Activated B cell treated with CpG ODN at 0.5 μM for 24 hours (primary cell): ENCODE results near the gene RRP8. TPM values are rescaled to one million over a fixed set of nuclear protein-coding genes. Genes with fewer than 3 reads are reported as not detected.

Experiments used
- ATAC-seq: fragments of 200-7000 bp; cut with Tn5 transposase; one replicate; pipeline ENCODE4 v1.10.0; 2021; ENCODE audit warnings: low read depth, mild to moderate bottlenecking, moderate library complexity
- CTCF ChIA-PET: fragments of 350-600 bp; sonication (Branson Sonifier 250); formaldehyde crosslinking; loops from one replicate; lab custom pipeline; 2021; ENCODE audit warnings: antibody characterized with exemption; lab: Charles Lee
- POLR2A ChIA-PET: fragments of 350-600 bp; sonication (Branson Sonifier 250); formaldehyde crosslinking; loops from one replicate; lab custom pipeline; 2021; ENCODE audit warnings: antibody characterized with exemption; lab: Charles Lee
- DNase-seq: peaks from one replicate; pipeline ENCODE4 v3.0.0; 2022
- H3K27ac Mint-ChIP-seq: one replicate; pipeline ENCODE4 v1.8.0; 2020; ENCODE audit warnings: mixed read lengths
- H3K27me3 Mint-ChIP-seq: one replicate; pipeline ENCODE4 v1.8.0; 2021; ENCODE audit warnings: mixed read lengths
- H3K36me3 Mint-ChIP-seq: one replicate; pipeline ENCODE4 v1.8.0; 2021; ENCODE audit warnings: low read depth, mixed read lengths
- H3K4me1 Mint-ChIP-seq: one replicate; pipeline ENCODE4 v1.8.0; 2021; ENCODE audit warnings: mixed read lengths
- H3K4me3 Mint-ChIP-seq: one replicate; pipeline ENCODE4 v1.8.0; 2020; ENCODE audit warnings: mild to moderate bottlenecking, mixed read lengths
- H3K9me3 Mint-ChIP-seq: one replicate; pipeline ENCODE4 v1.8.0; 2020; ENCODE audit warnings: mixed read lengths
- intact Hi-C: fragments of 100-400 bp; cut with micrococcal nuclease; formaldehyde crosslinking; loops from one replicate; pipeline ENCODE4 v1.15.1; 2024
- total RNA-seq: library from RNA; stranded (reverse); gene quantifications from 2 replicates; pipeline ENCODE4 v1.2.3, GENCODE V29; 2022
- TF ChIP-seq, protein P1 (sequence below): fragments of 200-600 bp; IDR thresholded peaks from one replicate; pipeline ENCODE4 v1.8.0; 2022; ENCODE audit warnings: antibody characterized with exemption, mild to moderate bottlenecking

The RRP8 gene
- total RNA-seq, 1 donor from 2014 or later, result 29.1 TPM

DNA sequence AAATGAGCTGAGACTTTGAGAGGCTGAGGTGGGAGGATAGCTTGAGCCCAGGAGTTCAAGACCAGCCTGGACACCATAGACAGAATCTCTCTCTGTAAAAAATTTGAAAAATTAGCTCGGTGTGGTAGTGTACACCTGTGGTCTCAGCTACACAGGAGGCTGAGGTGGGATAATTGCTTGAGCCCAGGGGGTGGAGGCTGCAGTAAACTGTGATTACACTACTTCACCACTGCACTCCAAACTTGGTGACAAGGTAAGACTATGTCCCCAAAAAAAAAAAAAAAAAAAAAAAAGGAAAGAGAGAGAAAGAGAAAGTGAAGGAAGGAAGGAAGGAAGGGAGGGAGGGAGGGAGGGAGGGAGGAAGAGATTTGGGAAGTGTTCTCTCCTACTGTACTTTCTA lies 25.3 kb downstream of the RRP8 start:
- CTCF ChIA-PET, result no interaction called here
- Mint-ChIP-seq H3K4me3 (no peak overlapping the region), H3K9me3 (peaks cover 2% of the 10 kb centered on the region), H3K27ac (no peak overlapping the region), H3K4me1 (no peaks in the 10 kb centered on the region), H3K36me3 (peaks cover 12% of the 10 kb centered on the region), H3K27me3 (no peaks in the 10 kb centered on the region)
- no peak for DNase-seq
- ATAC-seq, result no peak
- intact Hi-C loops, result no loop called here
- TF ChIP-seq, protein P1, sequence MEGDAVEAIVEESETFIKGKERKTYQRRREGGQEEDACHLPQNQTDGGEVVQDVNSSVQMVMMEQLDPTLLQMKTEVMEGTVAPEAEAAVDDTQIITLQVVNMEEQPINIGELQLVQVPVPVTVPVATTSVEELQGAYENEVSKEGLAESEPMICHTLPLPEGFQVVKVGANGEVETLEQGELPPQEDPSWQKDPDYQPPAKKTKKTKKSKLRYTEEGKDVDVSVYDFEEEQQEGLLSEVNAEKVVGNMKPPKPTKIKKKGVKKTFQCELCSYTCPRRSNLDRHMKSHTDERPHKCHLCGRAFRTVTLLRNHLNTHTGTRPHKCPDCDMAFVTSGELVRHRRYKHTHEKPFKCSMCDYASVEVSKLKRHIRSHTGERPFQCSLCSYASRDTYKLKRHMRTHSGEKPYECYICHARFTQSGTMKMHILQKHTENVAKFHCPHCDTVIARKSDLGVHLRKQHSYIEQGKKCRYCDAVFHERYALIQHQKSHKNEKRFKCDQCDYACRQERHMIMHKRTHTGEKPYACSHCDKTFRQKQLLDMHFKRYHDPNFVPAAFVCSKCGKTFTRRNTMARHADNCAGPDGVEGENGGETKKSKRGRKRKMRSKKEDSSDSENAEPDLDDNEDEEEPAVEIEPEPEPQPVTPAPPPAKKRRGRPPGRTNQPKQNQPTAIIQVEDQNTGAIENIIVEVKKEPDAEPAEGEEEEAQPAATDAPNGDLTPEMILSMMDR, result no peak
- POLR2A ChIA-PET, result no interaction called here

- no peaks in the 10 kb centered on the region for H3K4me1 Mint-ChIP-seq
- no peak overlapping the region for H3K4me3 Mint-ChIP-seq
- intact Hi-C loops, result no loop called here
- no peaks in the 10 kb centered on the region for H3K9me3 Mint-ChIP-seq
- peaks cover 4% of the 10 kb centered on the region for H3K36me3 Mint-ChIP-seq
- no peaks in the 10 kb centered on the region for H3K27me3 Mint-ChIP-seq
- no peak overlapping the region for H3K27ac Mint-ChIP-seq
- ATAC-seq, result no peak
- ChIA-PET CTCF (no interaction called here), POLR2A (no interaction called here)
- TF ChIP-seq, protein P1, result no peak
- DNase-seq, result no peak
Observed at GRCh38 chr11:6576471-6577373, 26.7 kb downstream of the RRP8 start.

DNA sequence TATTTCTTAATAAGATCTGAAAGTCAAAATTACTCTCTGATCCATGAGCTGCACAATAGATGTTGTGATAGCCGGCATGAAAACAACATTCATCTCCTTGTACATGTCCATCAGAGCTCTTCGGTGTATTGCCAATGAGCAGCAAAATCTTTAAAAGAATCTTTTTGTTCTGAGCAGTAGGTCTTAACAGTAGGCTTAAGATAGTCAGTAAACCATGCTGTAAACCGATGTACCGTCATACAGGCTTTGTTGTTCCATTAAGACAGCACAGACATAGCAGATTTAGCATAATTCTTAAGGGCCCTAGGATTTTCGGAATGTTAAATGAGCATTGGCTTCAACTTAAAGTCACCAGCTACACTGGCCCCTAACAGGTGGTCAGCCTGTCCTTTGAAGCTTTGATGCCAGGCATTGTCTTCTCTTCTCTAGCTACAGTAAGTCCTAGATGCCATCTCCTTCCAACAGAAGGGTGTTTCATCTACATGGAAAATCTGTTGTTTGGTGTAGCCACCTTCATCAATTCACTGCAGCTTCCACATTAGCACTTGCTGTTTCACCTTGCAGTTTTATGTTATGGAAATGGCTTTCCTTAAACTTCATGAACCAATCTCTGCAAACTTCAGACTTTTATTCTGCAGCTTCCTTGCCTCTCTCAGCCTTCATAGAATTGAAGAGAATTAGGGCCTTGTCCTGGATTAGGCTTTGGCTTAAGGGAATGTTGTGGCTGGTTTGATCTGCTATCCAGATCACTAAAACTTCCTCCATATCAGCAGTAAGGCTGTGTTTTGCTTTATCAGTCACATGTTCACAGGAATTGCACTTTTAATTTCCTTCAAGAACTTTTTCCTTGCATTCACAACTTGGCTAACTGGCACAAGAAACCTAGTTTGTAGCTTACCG lies 28.4 kb downstream of the RRP8 start:
- H3K27me3 Mint-ChIP-seq, result no peaks in the 10 kb centered on the region
- ChIA-PET POLR2A (no interaction called here), CTCF (no interaction called here)
- no peak overlapping the region for H3K4me3 Mint-ChIP-seq
- intact Hi-C loops, result no loop called here
- H3K27ac Mint-ChIP-seq, result no peak overlapping the region
- DNase-seq (no peak), ATAC-seq (no peak)
- H3K36me3 Mint-ChIP-seq, result peaks cover 1% of the 10 kb centered on the region
- TF ChIP-seq, protein P1, result no peak
- H3K9me3 Mint-ChIP-seq, result no peaks in the 10 kb centered on the region
- H3K4me1 Mint-ChIP-seq, result no peaks in the 10 kb centered on the region

GRCh38 chr11:6572215-6572614 lies 31.2 kb downstream of the RRP8 start:
- ATAC-seq (no peak), DNase-seq (no peak)
- Mint-ChIP-seq H3K4me1 (no peaks in the 10 kb centered on the region), H3K36me3 (peaks cover 3% of the 10 kb centered on the region), H3K27ac (no peak overlapping the region), H3K9me3 (no peaks in the 10 kb centered on the region), H3K4me3 (no peak overlapping the region), H3K27me3 (no peaks in the 10 kb centered on the region)
- ChIA-PET CTCF (no interaction called here), POLR2A (no interaction called here)
- intact Hi-C loops, result no loop called here
- TF ChIP-seq, protein P1, result no peak

DNA sequence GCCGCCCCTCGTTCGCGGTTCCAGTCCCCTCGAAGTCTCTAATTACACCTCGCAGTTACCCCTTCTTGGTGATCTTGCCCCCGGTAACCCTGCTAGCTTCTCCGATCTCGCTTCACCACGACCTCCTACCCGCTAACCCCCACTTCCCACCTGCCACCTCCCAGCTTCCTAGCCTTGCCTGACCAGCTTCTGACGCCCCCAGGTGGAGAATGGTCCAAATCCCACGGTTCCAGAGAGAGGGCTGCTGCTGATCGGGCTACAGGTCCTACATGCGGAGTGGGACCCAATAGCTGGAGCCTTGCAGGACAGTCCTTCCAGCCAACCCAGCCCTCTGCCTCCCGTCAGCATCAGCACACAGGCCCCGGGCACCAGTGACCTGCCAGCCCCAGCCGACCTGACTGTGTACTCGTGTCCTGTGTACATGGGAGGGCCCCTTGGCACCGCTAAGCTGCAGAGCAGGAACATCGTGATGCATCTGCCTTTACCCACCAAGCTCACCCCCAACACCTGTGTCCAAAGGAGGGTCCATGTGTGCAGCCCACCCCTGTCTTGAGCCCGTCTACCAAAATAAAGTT lies 31.9 kb downstream of the RRP8 start:
- no peak for DNase-seq
- POLR2A ChIA-PET, result no interaction called here
- H3K9me3 Mint-ChIP-seq, result no peaks in the 10 kb centered on the region
- no peak overlapping the region for H3K27ac Mint-ChIP-seq
- TF ChIP-seq, protein P1, result no peak
- H3K4me3 Mint-ChIP-seq, result no peak overlapping the region
- CTCF ChIA-PET, result no interaction called here
- H3K4me1 Mint-ChIP-seq, result no peaks in the 10 kb centered on the region
- H3K36me3 Mint-ChIP-seq, result peaks cover 3% of the 10 kb centered on the region
- no peaks in the 10 kb centered on the region for H3K27me3 Mint-ChIP-seq
- no peak for ATAC-seq
- intact Hi-C loops, result no loop called here
